HepG2 (cell line): ENCODE data around the gene ZNF444. TPM values are rescaled to one million over a fixed set of nuclear protein-coding genes. Genes with fewer than 3 reads are reported as not detected.

Experiments used
- AHR ChIP-seq: IDR thresholded peaks from 2 replicates; pipeline ENCODE4 v1.6.1; 2018; ENCODE audit warnings: missing genetic modification reagents, missing compliant biosample characterization
- DMAP1 ChIP-seq: IDR thresholded peaks from 2 replicates; pipeline ENCODE4 v1.6.1; 2016
- EP300 ChIP-seq, 3 experiments: sonication (generic) in 1 of 3; formaldehyde crosslinking in 1 of 3; IDR thresholded peaks; 2 replicates each; pipeline versions ENCODE4 v1.5.1 to v1.6.1; 2011 to 2020; ENCODE audit warnings: low read depth in 2 of 3, low read length in 2 of 3, borderline replicate concordance in 1 of 3, improper control_type of control experiment in 1 of 3, mild to moderate bottlenecking in 1 of 3, missing genetic modification reagents in 1 of 3, moderate library complexity in 1 of 3
- ETS1 ChIP-seq: sonication (generic); formaldehyde crosslinking; IDR thresholded peaks from 2 replicates; pipeline ENCODE4 v1.4.0; 2020; ENCODE audit warnings: missing genetic modification reagents
- FOXM1 ChIP-seq: sonication (generic); formaldehyde crosslinking; IDR thresholded peaks from 2 replicates; pipeline ENCODE4 v1.5.0; 2020; ENCODE audit warnings: missing genetic modification reagents
- GTF2F1 ChIP-seq: fragments of 150-350 bp; IDR thresholded peaks from 2 replicates; pipeline ENCODE4 v1.6.1; 2014; ENCODE audit warnings: low read length
- IRF2 ChIP-seq: IDR thresholded peaks from 2 replicates; pipeline ENCODE4 v1.6.1; 2018; ENCODE audit warnings: missing genetic modification reagents, missing compliant biosample characterization
- KLF6 ChIP-seq: IDR thresholded peaks from 2 replicates; pipeline ENCODE4 v1.8.0; 2016; ENCODE audit warnings: missing biosample characterization, missing genetic modification reagents
- ONECUT2 ChIP-seq: sonication (generic); formaldehyde crosslinking; IDR thresholded peaks from 2 replicates; pipeline ENCODE4 v1.4.0; 2020; ENCODE audit warnings: missing genetic modification reagents
- PHF20 ChIP-seq: sonication (generic); formaldehyde crosslinking; IDR thresholded peaks from 2 replicates; pipeline ENCODE4 v1.5.0; 2020; ENCODE audit warnings: mild to moderate bottlenecking, missing genetic modification reagents
- PRPF4 ChIP-seq: fragments of 200-400 bp; formaldehyde crosslinking; IDR thresholded peaks from 2 replicates; pipeline ENCODE4 v1.6.1; 2016; ENCODE audit warnings: low read length, low read depth; ENCODE audit not compliant: poor library complexity, severe bottlenecking
- RELA ChIP-seq: sonication (generic); formaldehyde crosslinking; IDR thresholded peaks from 2 replicates; pipeline ENCODE4 v1.4.0; 2020; ENCODE audit warnings: missing genetic modification reagents
- TCF12 ChIP-seq, 2 experiments: fragments of 450-650 bp in 1 of 2; sonication (generic) in 1 of 2; formaldehyde crosslinking in 1 of 2; IDR thresholded peaks; 2 replicates each; pipeline versions ENCODE4 v1.6.1 to v1.8.0; 2017 to 2022; ENCODE audit warnings: antibody characterized with exemption in 1 of 2, mild to moderate bottlenecking in 1 of 2, missing genetic modification reagents in 1 of 2, moderate library complexity in 1 of 2
- ZBTB40 ChIP-seq, 2 experiments: fragments of 450-650 bp in 1 of 2; sonication (generic) in 1 of 2; formaldehyde crosslinking in 1 of 2; IDR thresholded peaks; 2 replicates each; pipeline versions ENCODE4 v1.6.1 to v1.8.0; 2016 to 2022; ENCODE audit warnings: antibody characterized with exemption in 1 of 2, mild to moderate bottlenecking in 1 of 2, missing genetic modification reagents in 1 of 2
- ZFYVE20 ChIP-seq: sonication (generic); formaldehyde crosslinking; IDR thresholded peaks from 2 replicates; pipeline ENCODE4 v1.8.0; 2023; ENCODE audit warnings: low read depth, mild to moderate bottlenecking, moderate library complexity, missing genetic modification reagents, borderline replicate concordance
- ZNF263 ChIP-seq: sonication (generic); formaldehyde crosslinking; IDR thresholded peaks from 2 replicates; pipeline ENCODE4 v1.4.0; 2020; ENCODE audit warnings: missing genetic modification reagents
- ZNF414 ChIP-seq: sonication (generic); formaldehyde crosslinking; IDR thresholded peaks from 2 replicates; pipeline ENCODE4 v1.5.0; 2020; ENCODE audit warnings: missing genetic modification reagents
- ZNF563 ChIP-seq: sonication (generic); formaldehyde crosslinking; IDR thresholded peaks from 2 replicates; pipeline ENCODE4 v1.8.0; 2022; ENCODE audit warnings: mild to moderate bottlenecking, moderate library complexity, missing genetic modification reagents
- ZNF747 ChIP-seq: sonication (generic); formaldehyde crosslinking; IDR thresholded peaks from 2 replicates; pipeline ENCODE4 v1.8.1; 2023; ENCODE audit warnings: missing genetic modification reagents, mild to moderate bottlenecking, borderline replicate concordance
- ZNF780A ChIP-seq: sonication (generic); formaldehyde crosslinking; IDR thresholded peaks from 2 replicates; pipeline ENCODE4 v1.8.0; 2022; ENCODE audit warnings: mild to moderate bottlenecking, missing genetic modification reagents, moderate library complexity
- polyA plus RNA-seq, 8 experiments: library from polyadenylated mRNA; depleted of rRNA in 3 of 8; stranded (reverse) in 7 of 8; unstranded in 1 of 8; fragments of >200 nt; fragmentation: Illumina TruSeq in 4 of 8; extraction: Trizol in 4 of 8; gene quantifications; 2 replicates each; pipeline versions ENCODE4 v1.2.1 to v1.2.3, GENCODE V29; 2011 to 2016; ENCODE audit warnings: low read depth in 4 of 8, missing spikeins in 1 of 8, mixed read lengths in 1 of 8; ENCODE audit not compliant: insufficient read depth in 1 of 8
- total RNA-seq, 5 experiments: library from RNA; depleted of rRNA; stranded (reverse); fragments of >200 nt; fragmentation: Illumina TruSeq; extraction: Trizol; gene quantifications; 2 replicates each; pipeline ENCODE4 v1.2.3, GENCODE V29; 2016; ENCODE audit warnings: low read depth in 1 of 5

ZNF444 gene
- total and polyA plus RNA-seq, 2 of the 13 experiments (the other 11 are each of a cell fraction or from before 2014, with no cell fraction given), result 27.4 to 30.3 TPM

- TF ChIP-seq EP300 (IDR thresholded peaks at IDR 0.05; ENCODE audit: low read depth in 2 of 2, low read length in 2 of 2) (0 out of 4 replicates have a peak, but pooled peaks of 1 of the 2 experiments have one; percentile 22), EP300 (CRISPR knock-in tag; IDR thresholded peaks at IDR 0.05; ENCODE audit: borderline replicate concordance) (peak; percentile 62; the same call in 1 of the 2 replicates), FOXM1 (no peak), ZFYVE20 (CRISPR knock-in tag) (no peak), PRPF4 (no peak), ONECUT2 (CRISPR knock-in tag) (no peak), ZNF747 (CRISPR knock-in tag) (no peak; the same call in 1 of the 2 replicates), ZNF263 (CRISPR knock-in tag) (0 out of 2 replicates have a peak, but pooled peaks have one; percentile 40), GTF2F1 (no peak), ZNF414 (CRISPR knock-in tag) (no peak), KLF6 (CRISPR knock-in tag) (peak; percentile 36; the same call in 1 of the 2 replicates), TCF12 (IDR thresholded peaks at IDR 0.05) (no peak), TCF12 (CRISPR knock-in tag; IDR thresholded peaks at IDR 0.05) (no peak), RELA (no peak), ZNF563 (CRISPR knock-in tag) (peak; percentile 59; the same call in 1 of the 2 replicates), ETS1 (CRISPR knock-in tag) (no peak), AHR (no peak), DMAP1 (CRISPR knock-in tag) (peak; percentile 77), IRF2 (CRISPR knock-in tag) (peak; percentile 35; the same call in 1 of the 2 replicates), ZNF780A (CRISPR knock-in tag) (no peak), PHF20 (CRISPR knock-in tag) (peak; percentile 55; the same call in 1 of the 2 replicates), ZBTB40 (IDR thresholded peaks at IDR 0.05) (no peak), ZBTB40 (CRISPR knock-in tag; IDR thresholded peaks at IDR 0.05) (peak; percentile 64; the same call in 1 of the 2 replicates)
Observed at GRCh38 chr19:56170261-56170660, 29.2 kb downstream of the ZNF444 start (continued).
